A549 treated with Hydrocortisone at 1 μM for 4 hours (cell line): ENCODE data around the gene P3H1. TPM values are rescaled to one million over a fixed set of nuclear protein-coding genes. Genes with fewer than 3 reads are reported as not detected.

Experiments used
- total RNA-seq: library from RNA; stranded (reverse); fragments of 200-300 nt; extraction: Qiagen RNA extraction; gene quantifications from 5 replicates; pipeline ENCODE4 v1.2.3, GENCODE V29; 2022

Gene P3H1
- 28.7 to 33.3 TPM (median 31.1 TPM) in 5 replicates for total RNA-seq

DNA sequence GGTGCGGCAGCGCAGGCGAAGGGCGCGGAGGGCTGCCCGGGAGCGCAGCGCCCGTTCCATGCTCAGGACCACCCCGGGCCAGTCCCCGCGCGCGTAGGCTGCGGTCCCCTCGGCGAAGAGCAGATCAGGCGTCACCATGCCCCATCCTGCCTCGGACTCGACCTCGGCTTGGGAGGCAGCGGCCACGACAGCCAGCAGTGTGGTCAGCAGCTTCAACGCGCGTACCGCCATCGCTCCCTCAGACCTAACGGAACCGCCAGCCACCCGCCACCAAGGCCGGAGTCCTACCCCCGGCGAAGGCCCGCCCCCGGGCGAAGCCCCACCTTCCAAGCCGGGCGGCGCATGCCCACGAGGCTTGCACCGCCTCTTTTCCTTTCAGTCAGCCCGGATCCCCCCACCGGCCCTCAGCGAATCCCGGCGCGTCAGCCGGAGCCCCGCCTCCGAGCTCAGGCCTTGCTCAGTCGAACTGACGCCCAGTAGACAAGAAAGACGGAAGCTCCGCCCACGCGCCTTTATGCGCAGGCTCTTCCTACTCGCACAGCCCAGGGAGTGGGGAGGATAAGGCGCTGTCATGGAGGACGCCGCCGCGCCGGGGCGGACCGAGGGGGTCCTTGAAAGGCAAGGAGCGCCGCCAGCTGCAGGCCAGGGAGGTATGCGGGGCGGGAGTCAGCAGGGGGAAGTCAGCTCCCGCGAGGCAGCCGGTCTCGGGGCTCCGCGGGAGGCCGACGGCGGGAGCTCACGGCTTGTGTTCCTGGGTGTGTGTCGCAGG is at the start of gene P3H1, which contains the start of gene C1orf50:
Gene P3H1, minus strand, starts transcription at position 288 of the 769 bp plus-strand sequence. Its CDS starts 57 bp downstream, at position 231.
Gene C1orf50, plus strand, starts transcription at position 509 of the 769 bp plus-strand sequence. Its CDS starts 63 bp downstream, at position 572.

DNA sequence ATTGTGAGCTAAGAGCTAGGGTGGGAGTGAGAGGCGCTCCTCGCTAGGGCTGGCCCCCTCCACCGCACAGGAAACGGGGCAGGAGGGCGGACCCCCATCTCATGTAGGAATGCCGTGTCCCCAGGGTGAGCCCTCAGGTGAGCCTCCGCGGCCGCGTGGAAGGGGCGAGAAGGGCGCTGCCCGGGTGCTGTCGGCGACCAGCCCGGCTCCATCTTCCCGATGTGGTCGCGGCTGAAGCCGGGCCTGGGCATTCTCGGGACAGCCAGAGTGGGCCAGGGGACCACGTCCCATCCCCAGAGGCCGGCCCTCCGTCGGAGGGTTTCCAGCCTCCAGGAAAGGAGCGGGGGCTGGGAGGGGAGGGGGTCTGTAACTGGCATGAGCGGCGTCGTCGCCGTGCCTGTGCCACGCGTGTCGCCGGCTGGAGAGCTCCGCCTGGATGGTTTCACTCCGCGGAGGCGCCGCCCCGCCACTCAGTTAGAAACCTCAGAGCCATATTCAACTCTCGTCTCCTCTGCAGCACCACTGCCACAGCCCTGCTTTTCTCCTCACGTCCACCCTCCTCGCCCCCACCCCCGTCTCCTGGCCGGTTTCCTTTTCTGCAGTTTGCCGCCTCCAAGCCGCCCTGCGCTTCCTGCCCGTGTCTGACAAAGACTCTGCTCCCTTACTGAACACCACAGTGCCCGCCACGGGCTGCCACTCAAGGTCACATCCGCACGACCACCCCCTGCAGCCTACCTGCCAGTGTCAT is 18.3 kb upstream of the P3H1 start, which contains the start of gene TMEM269:
Gene TMEM269, plus strand, starts transcription at position 46 of the 748 bp plus-strand sequence. CDS start 4,903 bp downstream, outside the sequence.

GRCh38 chr1:42739753-42740700 is 26.8 kb downstream of the P3H1 start, which contains the start of gene CLDN19:
Gene CLDN19 (minus strand): TSS chr1:42740236. CDS start chr1:42740063, 173 bp downstream.

Other genes with a start within 250 kb of the P3H1 start
- gene PPIH, start 108.6 kb downstream of the P3H1 start, total RNA-seq: 58.8 to 67.3 TPM (median 65.3 TPM) in 5 replicates
- gene YBX1, start 84.6 kb downstream of the P3H1 start, total RNA-seq: 709 to 776 TPM (median 732 TPM) in 5 replicates
- gene CLDN19, start 26.8 kb downstream of the P3H1 start, total RNA-seq: not detected in 5 replicates
- gene C1orf50, start 221 bp upstream of the P3H1 start, total RNA-seq: 3.1 to 4.6 TPM (median 4.2 TPM) in 5 replicates
- gene TMEM269, start 18.0 kb upstream of the P3H1 start, total RNA-seq: 0.03 to 0.15 TPM (median 0.09 TPM) in 5 replicates
- 3.2 to 5.1 TPM (median 3.6 TPM) in 5 replicates for gene ERMAP, start 50.1 kb upstream of the P3H1 start, total RNA-seq
- 12.3 to 16.3 TPM (median 15.3 TPM) in 5 replicates for gene SVBP, start 50.4 kb upstream of the P3H1 start, total RNA-seq
- gene ZNF691, start 79.6 kb upstream of the P3H1 start, total RNA-seq: 6.4 to 9.6 TPM (median 7.4 TPM) in 5 replicates
- gene SLC2A1, start 191.8 kb upstream of the P3H1 start, total RNA-seq: 90.6 to 127 TPM (median 104 TPM) in 5 replicates